NCI-H2171 (cell line): ENCODE data around the gene BAIAP2.
A peak's percentile ranks its signal among the peaks of the same experiment; 100 is the strongest.

Source experiments
- DNase-seq: peaks from one replicate; lab custom pipeline; 2025; lab: John Stamatoyannopoulos, UW

The BAIAP2 gene

GRCh38 chr17:81126281-81127132, 91.6 kb downstream of the BAIAP2 start:
- DNase-seq, result no peak

GRCh38 chr17:81127133-81127455, 92.1 kb downstream of the BAIAP2 start:
- no peak for DNase-seq

GRCh38 chr17:81127526-81128177, 92.7 kb downstream of the BAIAP2 start:
- DNase-seq, result no peak

GRCh38 chr17:81128338-81128737, 93.4 kb downstream of the BAIAP2 start:
- DNase-seq, result no peak

- DNase-seq, result no peak
Observed at GRCh38 chr17:81128774-81129173, 93.8 kb downstream of the BAIAP2 start.

- DNase-seq, result no peak
Observed at GRCh38 chr17:81129289-81129688, 94.3 kb downstream of the BAIAP2 start.

- DNase-seq, result no peak
Observed at GRCh38 chr17:81129711-81130367, 94.9 kb downstream of the BAIAP2 start.

GRCh38 chr17:81130385-81131361, 95.7 kb downstream of the BAIAP2 start:
- no peak for DNase-seq

- no peak for DNase-seq
Observed at GRCh38 chr17:81131486-81132196, 96.7 kb downstream of the BAIAP2 start.

- no peak for DNase-seq
Observed at GRCh38 chr17:81132197-81132540, 97.2 kb downstream of the BAIAP2 start.

- DNase-seq, result no peak
Observed at GRCh38 chr17:81132770-81133723, 98.1 kb downstream of the BAIAP2 start.

- DNase-seq, result no peak
Observed at GRCh38 chr17:81134064-81134781, 99.3 kb downstream of the BAIAP2 start.

- DNase-seq, result peak; percentile 93
Observed at GRCh38 chr17:81135505-81136278, 100.7 kb downstream of the BAIAP2 start.

GRCh38 chr17:81136366-81136765, 101.4 kb downstream of the BAIAP2 start:
- DNase-seq, result no peak

- no peak for DNase-seq
Observed at GRCh38 chr17:81137248-81137647, 102.3 kb downstream of the BAIAP2 start.

GRCh38 chr17:81138083-81138482, 103.1 kb downstream of the BAIAP2 start:
- no peak for DNase-seq

GRCh38 chr17:81138500-81138899, 103.5 kb downstream of the BAIAP2 start:
- DNase-seq, result no peak

- DNase-seq, result no peak
Observed at GRCh38 chr17:81139428-81139827, 104.5 kb downstream of the BAIAP2 start.

- no peak for DNase-seq
Observed at GRCh38 chr17:81140018-81140417, 105.1 kb downstream of the BAIAP2 start.
